ENCODE measurements around the gene PEAK1. TPM values are rescaled to one million over a fixed set of nuclear protein-coding genes. Genes with fewer than 3 reads are reported as not detected.

Gene PEAK1
- polyA plus RNA-seq, 2 of the 4 experiments (the other 2 are of a cell fraction), result 7.5 to 13.7 TPM

- no peak for ATAC-seq
- POLR2A ChIA-PET, result no interaction called here
- Histone ChIP-seq H3K27ac (no peak overlapping the region), H3K4me3 (no peak overlapping the region), H3K9me3 (no peaks in the 10 kb centered on the region), H3K4me2 (no peak overlapping the region), H3K4me1 (no peaks in the 10 kb centered on the region)
- no peak for TF ChIP-seq HEYL (CRISPR knock-in tag; IDR thresholded peaks at IDR 0.05)
- DNase-seq (ENCODE audit: low read depth in 1 of 2, low spot score in 1 of 2), result no peak
- CTCF ChIA-PET, result interaction anchor here (0.5 kb wide), 1 partner anchor 64 kb away, joined by 3 read pairs; no protein-coding TSS in a partner anchor
- FAIRE-seq, result no peak
- WGBS (ENCODE audit: missing lambda C conversion rate), result 93% methylated on average over 2 of the region's 2 CpGs
Observed at GRCh38 chr15:77209221-77209620, 210.7 kb downstream of the PEAK1 start.

- Histone ChIP-seq H3K4me1 (no peaks in the 10 kb centered on the region), H3K4me3 (no peak overlapping the region), H3K4me2 (no peak overlapping the region), H3K9me3 (no peaks in the 10 kb centered on the region), H3K27ac (no peak overlapping the region)
- ChIA-PET POLR2A (no interaction called here), CTCF (no interaction called here)
- FAIRE-seq (no peak), ATAC-seq (no peak), DNase-seq (ENCODE audit: low read depth in 1 of 2, low spot score in 1 of 2) (no peak)
- no peak for TF ChIP-seq ZFP36 (IDR thresholded peaks at IDR 0.05; ENCODE audit: borderline replicate concordance, partially characterized antibody)
- no peak for TF ChIP-seq ZNF302 (CRISPR knock-in tag; IDR thresholded peaks at IDR 0.05)
- no peak for TF ChIP-seq HES2 (IDR thresholded peaks at IDR 0.05)
- no peak for TF ChIP-seq PHF8 (IDR thresholded peaks at IDR 0.05; ENCODE audit: borderline replicate concordance, low read depth)
- TF ChIP-seq MYC (IDR thresholded peaks at IDR 0.05; ENCODE audit: borderline replicate concordance, low read length), result no peak
- TF ChIP-seq RCOR1 (IDR thresholded peaks at IDR 0.05; ENCODE audit: low read depth, low read length), result no peak
- no peak for TF ChIP-seq FOSL2 (IDR thresholded peaks at IDR 0.05)
- no peak for TF ChIP-seq FOSL2 (CRISPR knock-in tag; IDR thresholded peaks at IDR 0.05)
- no peak for TF ChIP-seq GATA3 (IDR thresholded peaks at IDR 0.05; ENCODE audit: borderline replicate concordance)
- TF ChIP-seq POLR2AphosphoS2 (conservative IDR thresholded peaks at IDR 0.05; ENCODE audit: low read length), result no peak
- no peak for TF ChIP-seq JUNB (IDR thresholded peaks at IDR 0.05)
- TF ChIP-seq KDM1A (IDR thresholded peaks at IDR 0.05; ENCODE audit: low read depth), result no peak
- TF ChIP-seq ATOH8 (CRISPR knock-in tag; IDR thresholded peaks at IDR 0.05; ENCODE audit: low read depth), result no peak
- TF ChIP-seq HEYL (CRISPR knock-in tag; IDR thresholded peaks at IDR 0.05), result no peak
- 93% methylated on average over 3 of the region's 3 CpGs for WGBS (ENCODE audit: missing lambda C conversion rate)
Observed at GRCh38 chr15:77208241-77208640, 211.7 kb downstream of the PEAK1 start.

GRCh38 chr15:77201665-77202064 lies 218.2 kb downstream of the PEAK1 start:
- CTCF ChIA-PET, result interaction anchor here (0.9 to 1.0 kb wide), 2 partner anchors 9 to 14 kb away, joined by 3 read pairs; no protein-coding TSS in a partner anchor
- no peak for ATAC-seq

GRCh38 chr15:77196381-77196780 lies 223.5 kb downstream of the PEAK1 start:
- DNase-seq (ENCODE audit: low read depth in 1 of 2, low spot score in 1 of 2), result no peak
- no peaks in the 10 kb centered on the region for H3K4me1 ChIP-seq
- H3K4me3 ChIP-seq, result no peak overlapping the region
- peaks cover 2% of the 10 kb centered on the region; the same call in 1 of the 3 replicates for H3K9me3 ChIP-seq
- ChIA-PET CTCF (interaction anchor here (0.6 to 1.2 kb wide), 4 partner anchors 77 to 589 kb away, joined by 3 to 4 read pairs (median 4); no protein-coding TSS in a partner anchor), POLR2A (no interaction called here)
- no peak for TF ChIP-seq ZC3H11A (IDR thresholded peaks at IDR 0.05)
- TF ChIP-seq EP300 (IDR thresholded peaks at IDR 0.05), result no peak
- no peak for TF ChIP-seq CHD2 (IDR thresholded peaks at IDR 0.05; ENCODE audit: low read length, partially characterized antibody)
- TF ChIP-seq BCL3 (IDR thresholded peaks at IDR 0.05), result no peak
- no peak for TF ChIP-seq RFX5 (IDR thresholded peaks at IDR 0.05)
- no peak for TF ChIP-seq FOXS1 (CRISPR knock-in tag; IDR thresholded peaks at IDR 0.05)
- no peak for TF ChIP-seq HDAC2 (IDR thresholded peaks at IDR 0.05)
- no peak for TF ChIP-seq TP53 (CRISPR knock-in tag; IDR thresholded peaks at IDR 0.05)
- no peak for TF ChIP-seq ZFP36 (IDR thresholded peaks at IDR 0.05; ENCODE audit: borderline replicate concordance, partially characterized antibody)
- no peak for TF ChIP-seq POLR2A (IDR thresholded peaks at IDR 0.05; ENCODE audit: low read length)
- no peak for TF ChIP-seq EHF (CRISPR knock-in tag; IDR thresholded peaks at IDR 0.05)
- TF ChIP-seq SMC3 (IDR thresholded peaks at IDR 0.05), result no peak
- TF ChIP-seq KDM1A (IDR thresholded peaks at IDR 0.05; ENCODE audit: low read depth), result no peak
- no peak for TF ChIP-seq MAZ (IDR thresholded peaks at IDR 0.05; ENCODE audit: borderline replicate concordance, low read depth, low read length)
- no peak for ATAC-seq
- FAIRE-seq, result peak; percentile 28
- H3K27ac ChIP-seq, result no peak overlapping the region
- H3K4me2 ChIP-seq, result no peak overlapping the region

More at GRCh38 chr15:77201665-77202064, 218.2 kb downstream of the PEAK1 start:
- FAIRE-seq, result no peak
- POLR2A ChIA-PET, result no interaction called here
- DNase-seq (ENCODE audit: low read depth in 1 of 2, low spot score in 1 of 2), result no peak
- peaks cover 2% of the 10 kb centered on the region; the same call in 1 of the 3 replicates for H3K9me3 ChIP-seq
- no peaks in the 10 kb centered on the region for H3K4me1 ChIP-seq
- H3K27ac ChIP-seq, result no peak overlapping the region
- no peak overlapping the region for H3K4me3 ChIP-seq
- no peak overlapping the region for H3K4me2 ChIP-seq
- no peak for TF ChIP-seq JUNB (IDR thresholded peaks at IDR 0.05)
- no peak for TF ChIP-seq NPAS2 (CRISPR knock-in tag; IDR thresholded peaks at IDR 0.05; ENCODE audit: borderline replicate concordance)

All from A549 (cell line).